ENCODE measurements around the gene FHIP1A. TPM values are rescaled to one million over a fixed set of nuclear protein-coding genes. Genes with fewer than 3 reads are reported as not detected.

FHIP1A gene
- total RNA-seq, 1 experiment from 2014 or later, result 14.8 TPM

GRCh38 chr4:151403656-151404055 is 5.3 kb upstream of the FHIP1A start:
- Histone ChIP-seq H3K9me3 (ENCODE audit: control insufficient read depth in 1 of 2, insufficient read depth in 1 of 2, low read depth in 1 of 2, low read length in 2 of 2) (no peaks in the 10 kb centered on the region), H3K4me2 (ENCODE audit: low read length) (no peak overlapping the region), H3K4me3 (replicated peaks in 1 of 2; ENCODE audit: low read depth in 1 of 2, low read length in 2 of 2) (no peak overlapping the region), H3K27ac (ENCODE audit: low read depth, low read length) (no peak overlapping the region), H3K4me1 (ENCODE audit: control insufficient read depth in 1 of 2, insufficient read depth in 2 of 2, low read length in 2 of 2) (peaks cover 7 to 12% of the 10 kb centered on the region in 2 experiments), H3K79me2 (ENCODE audit: insufficient read depth, low read length) (no peaks in the 10 kb centered on the region), H3K9ac (ENCODE audit: low read length) (no peak overlapping the region), H4K20me1 (ENCODE audit: insufficient read depth) (no peaks in the 10 kb centered on the region), H3K9me2 (ENCODE audit: insufficient read depth) (no peaks in the 10 kb centered on the region), H2AFZ (ENCODE audit: low read depth, low read length, poor library complexity, severe bottlenecking) (no peak overlapping the region), H3K36me3 (ENCODE audit: control insufficient read depth in 1 of 2, insufficient read depth in 2 of 2, low read length in 2 of 2) (no peaks in the 10 kb centered on the region), H3K27me3 (ENCODE audit: insufficient read depth, low read length) (no peaks in the 10 kb centered on the region)
- BruUV-seq (replicated peaks), result no TSS peak
- RAD21 ChIA-PET (ENCODE audit: low non-redundant PET in 1 of 2, low total read pairs in 2 of 2, uncharacterized antibody in 2 of 2, unreplicated experiment in 2 of 2), result no interaction called here
- CTCF ChIA-PET, result no interaction called here
- TF ChIP-seq JUND (IDR thresholded peaks at IDR 0.05) (no peak), RAD21 (IDR thresholded peaks at IDR 0.05; ENCODE audit: low read depth) (no peak), CBX3 (IDR thresholded peaks at IDR 0.05; ENCODE audit: low read depth) (no peak), REST (IDR thresholded peaks at IDR 0.05; ENCODE audit: low read depth) (no peak), EGR1 (IDR thresholded peaks at IDR 0.05; ENCODE audit: low read depth) (no peak), FOSL1 (IDR thresholded peaks at IDR 0.05; ENCODE audit: low read depth) (no peak), SRF (IDR thresholded peaks at IDR 0.05; ENCODE audit: low read depth) (no peak), ZNF274 (IDR thresholded peaks at IDR 0.05; ENCODE audit: low read depth, low read length) (no peak), POLR2A (IDR thresholded peaks at IDR 0.05; ENCODE audit: borderline replicate concordance, extremely low read depth, insufficient read depth, insufficient read length) (no peak), ELF1 (IDR thresholded peaks at IDR 0.05; ENCODE audit: borderline replicate concordance, low read depth) (no peak), YY1 (IDR thresholded peaks at IDR 0.05; ENCODE audit: extremely low read depth, insufficient replicate concordance, low read depth, low read length) (no peak), EZH2phosphoT487 (IDR thresholded peaks at IDR 0.05; ENCODE audit: borderline replicate concordance) (no peak), SP1 (IDR thresholded peaks at IDR 0.05; ENCODE audit: low read depth) (no peak)
- TF ChIP-seq, protein P1, sequence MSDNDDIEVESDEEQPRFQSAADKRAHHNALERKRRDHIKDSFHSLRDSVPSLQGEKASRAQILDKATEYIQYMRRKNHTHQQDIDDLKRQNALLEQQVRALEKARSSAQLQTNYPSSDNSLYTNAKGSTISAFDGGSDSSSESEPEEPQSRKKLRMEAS (IDR thresholded peaks at IDR 0.05), result no peak
- TF ChIP-seq, protein P2, sequence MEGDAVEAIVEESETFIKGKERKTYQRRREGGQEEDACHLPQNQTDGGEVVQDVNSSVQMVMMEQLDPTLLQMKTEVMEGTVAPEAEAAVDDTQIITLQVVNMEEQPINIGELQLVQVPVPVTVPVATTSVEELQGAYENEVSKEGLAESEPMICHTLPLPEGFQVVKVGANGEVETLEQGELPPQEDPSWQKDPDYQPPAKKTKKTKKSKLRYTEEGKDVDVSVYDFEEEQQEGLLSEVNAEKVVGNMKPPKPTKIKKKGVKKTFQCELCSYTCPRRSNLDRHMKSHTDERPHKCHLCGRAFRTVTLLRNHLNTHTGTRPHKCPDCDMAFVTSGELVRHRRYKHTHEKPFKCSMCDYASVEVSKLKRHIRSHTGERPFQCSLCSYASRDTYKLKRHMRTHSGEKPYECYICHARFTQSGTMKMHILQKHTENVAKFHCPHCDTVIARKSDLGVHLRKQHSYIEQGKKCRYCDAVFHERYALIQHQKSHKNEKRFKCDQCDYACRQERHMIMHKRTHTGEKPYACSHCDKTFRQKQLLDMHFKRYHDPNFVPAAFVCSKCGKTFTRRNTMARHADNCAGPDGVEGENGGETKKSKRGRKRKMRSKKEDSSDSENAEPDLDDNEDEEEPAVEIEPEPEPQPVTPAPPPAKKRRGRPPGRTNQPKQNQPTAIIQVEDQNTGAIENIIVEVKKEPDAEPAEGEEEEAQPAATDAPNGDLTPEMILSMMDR (IDR thresholded peaks at IDR 0.05 in 2 of 3, conservative IDR thresholded peaks at IDR 0.05 in 1 of 3; ENCODE audit: borderline replicate concordance in 1 of 3, insufficient read depth in 1 of 3, low read depth in 2 of 3, low read length in 2 of 3), result no peak
- TF ChIP-seq, protein P3, sequence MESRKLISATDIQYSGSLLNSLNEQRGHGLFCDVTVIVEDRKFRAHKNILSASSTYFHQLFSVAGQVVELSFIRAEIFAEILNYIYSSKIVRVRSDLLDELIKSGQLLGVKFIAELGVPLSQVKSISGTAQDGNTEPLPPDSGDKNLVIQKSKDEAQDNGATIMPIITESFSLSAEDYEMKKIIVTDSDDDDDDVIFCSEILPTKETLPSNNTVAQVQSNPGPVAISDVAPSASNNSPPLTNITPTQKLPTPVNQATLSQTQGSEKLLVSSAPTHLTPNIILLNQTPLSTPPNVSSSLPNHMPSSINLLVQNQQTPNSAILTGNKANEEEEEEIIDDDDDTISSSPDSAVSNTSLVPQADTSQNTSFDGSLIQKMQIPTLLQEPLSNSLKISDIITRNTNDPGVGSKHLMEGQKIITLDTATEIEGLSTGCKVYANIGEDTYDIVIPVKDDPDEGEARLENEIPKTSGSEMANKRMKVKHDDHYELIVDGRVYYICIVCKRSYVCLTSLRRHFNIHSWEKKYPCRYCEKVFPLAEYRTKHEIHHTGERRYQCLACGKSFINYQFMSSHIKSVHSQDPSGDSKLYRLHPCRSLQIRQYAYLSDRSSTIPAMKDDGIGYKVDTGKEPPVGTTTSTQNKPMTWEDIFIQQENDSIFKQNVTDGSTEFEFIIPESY (IDR thresholded peaks at IDR 0.05; ENCODE audit: extremely low read depth, insufficient replicate concordance, low read length), result no peak
- TF ChIP-seq, protein P4, sequence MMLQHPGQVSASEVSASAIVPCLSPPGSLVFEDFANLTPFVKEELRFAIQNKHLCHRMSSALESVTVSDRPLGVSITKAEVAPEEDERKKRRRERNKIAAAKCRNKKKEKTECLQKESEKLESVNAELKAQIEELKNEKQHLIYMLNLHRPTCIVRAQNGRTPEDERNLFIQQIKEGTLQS (IDR thresholded peaks at IDR 0.05), result no peak
- ATAC-seq, result no peak
- DNase-seq (ENCODE audit: low read depth, low spot score), result no peak
- intact Hi-C loops (cut with micrococcal nuclease), result no loop called here
- POLR2A ChIA-PET, result no interaction called here
